Nephron (organoid): ENCODE data around the gene EAF2.

Source experiments
- H3K27ac Mint-ChIP-seq, 3 experiments: 2 replicates each; pipeline ENCODE4 v1.8.0; 2020; ENCODE audit warnings: mixed read lengths in 3 of 3, mild to moderate bottlenecking in 2 of 3, moderate library complexity in 1 of 3
- H3K27me3 Mint-ChIP-seq: 2 replicates; pipeline ENCODE4 v1.8.0; 2021; ENCODE audit warnings: low read depth, mild to moderate bottlenecking, moderate library complexity, mixed read lengths
- H3K36me3 Mint-ChIP-seq: 2 replicates; pipeline ENCODE4 v1.8.0; 2020; ENCODE audit warnings: low read depth, mixed read lengths
- H3K4me1 Mint-ChIP-seq: 2 replicates; pipeline ENCODE4 v1.8.0; 2020; ENCODE audit warnings: mixed read lengths
- H3K4me3 Mint-ChIP-seq, 3 experiments: 2 replicates each; pipeline ENCODE4 v1.8.0; 2020; ENCODE audit warnings: mild to moderate bottlenecking in 3 of 3, mixed read lengths in 3 of 3, moderate library complexity in 2 of 3
- H3K9me3 Mint-ChIP-seq: 2 replicates; pipeline ENCODE4 v1.8.0; 2020; ENCODE audit warnings: mixed read lengths
- CTCF ChIP-seq, 3 experiments: fragments of 200-600 bp; sonication (generic); IDR thresholded peaks; one replicate each; pipeline ENCODE4 v1.5.0; 2021; ENCODE audit warnings: antibody characterized with exemption in 3 of 3; ENCODE audit not compliant: unreplicated experiment in 3 of 3

Gene EAF2

GRCh38 chr3:121821421-121822199 lies 13.4 kb upstream of the EAF2 start:
- peaks cover 35% of the 10 kb centered on the region for H3K9me3 Mint-ChIP-seq
- H3K36me3 Mint-ChIP-seq, result peaks cover 92% of the 10 kb centered on the region
- no peaks in the 10 kb centered on the region for H3K4me1 Mint-ChIP-seq
- H3K4me3 Mint-ChIP-seq, result no peak overlapping the region
- no peak for TF ChIP-seq CTCF (IDR thresholded peaks at IDR 0.05; ENCODE audit: unreplicated experiment in 3 of 3)
- H3K27me3 Mint-ChIP-seq, result no peaks in the 10 kb centered on the region
- H3K27ac Mint-ChIP-seq, result no peak overlapping the region

- TF ChIP-seq CTCF (IDR thresholded peaks at IDR 0.05; ENCODE audit: unreplicated experiment in 3 of 3), result no peak
- no peak overlapping the region for H3K27ac Mint-ChIP-seq
- H3K9me3 Mint-ChIP-seq, result peaks cover 25% of the 10 kb centered on the region
- no peaks in the 10 kb centered on the region for H3K4me1 Mint-ChIP-seq
- no peak overlapping the region for H3K4me3 Mint-ChIP-seq
- peaks cover 92% of the 10 kb centered on the region for H3K36me3 Mint-ChIP-seq
- no peaks in the 10 kb centered on the region for H3K27me3 Mint-ChIP-seq
Measured at GRCh38 chr3:121822973-121823372, 12.0 kb upstream of the EAF2 start.

GRCh38 chr3:121834157-121834670 lies 795 bp upstream of the EAF2 start:
- Mint-ChIP-seq H3K4me3 (peak overlapping the region; percentile 87 to 92 (median 89)), H3K36me3 (peaks cover 12% of the 10 kb centered on the region), H3K27me3 (peaks cover 14% of the 10 kb centered on the region), H3K4me1 (peaks cover 22% of the 10 kb centered on the region), H3K9me3 (no peaks in the 10 kb centered on the region), H3K27ac (peak overlapping the region; percentile 5 to 60 (median 53))
- TF ChIP-seq CTCF (IDR thresholded peaks at IDR 0.05; ENCODE audit: unreplicated experiment in 3 of 3), result no peak

GRCh38 chr3:121835465-121835801 lies 424 bp downstream of the EAF2 start:
- Mint-ChIP-seq H3K36me3 (peaks cover 9% of the 10 kb centered on the region), H3K4me1 (peaks cover 22% of the 10 kb centered on the region), H3K27ac (peak overlapping the region; percentile 5 to 60 (median 53)), H3K4me3 (peak overlapping the region; percentile 87 to 92 (median 89)), H3K27me3 (peaks cover 14% of the 10 kb centered on the region), H3K9me3 (no peaks in the 10 kb centered on the region)
- no peak for TF ChIP-seq CTCF (IDR thresholded peaks at IDR 0.05; ENCODE audit: unreplicated experiment in 3 of 3)

GRCh38 chr3:121836064-121836463 lies 1.1 kb downstream of the EAF2 start:
- TF ChIP-seq CTCF (IDR thresholded peaks at IDR 0.05; ENCODE audit: unreplicated experiment in 3 of 3), result no peak
- Mint-ChIP-seq H3K9me3 (no peaks in the 10 kb centered on the region), H3K4me3 (peak overlapping the region; percentile 87 to 92 (median 89)), H3K4me1 (peaks cover 22% of the 10 kb centered on the region), H3K27me3 (peaks cover 14% of the 10 kb centered on the region), H3K27ac (no peak overlapping the region), H3K36me3 (peaks cover 9% of the 10 kb centered on the region)

- Mint-ChIP-seq H3K4me3 (peak overlapping the region; percentile 87 to 92 (median 89)), H3K4me1 (peaks cover 22% of the 10 kb centered on the region), H3K9me3 (no peaks in the 10 kb centered on the region), H3K27ac (no peak overlapping the region), H3K27me3 (peaks cover 14% of the 10 kb centered on the region), H3K36me3 (peaks cover 8% of the 10 kb centered on the region)
- no peak for TF ChIP-seq CTCF (IDR thresholded peaks at IDR 0.05; ENCODE audit: unreplicated experiment in 3 of 3)
Measured at GRCh38 chr3:121836481-121836880, 1.5 kb downstream of the EAF2 start.
